GM06990 (cell line): ENCODE measurements around the gene IGF2R.

ENCODE experiments used
- DNase-seq: peaks from one replicate; pipeline ENCODE4 v3.0.0-alpha.2; 2011; ENCODE audit not compliant: insufficient read length; ENCODE audit errors: extremely low read depth
- H3K27me3 ChIP-seq: replicated peaks from 2 replicates; pipeline ENCODE4 v1.6.0; 2011; ENCODE audit warnings: low read length; ENCODE audit not compliant: control insufficient read depth, insufficient read depth
- H3K36me3 ChIP-seq: 2 replicates; pipeline ENCODE4 v1.5.1; 2011; ENCODE audit warnings: low read length; ENCODE audit not compliant: control insufficient read depth, insufficient read depth
- H3K4me3 ChIP-seq: replicated peaks from 2 replicates; pipeline ENCODE4 v1.5.1; 2011; ENCODE audit warnings: low read depth, mild to moderate bottlenecking, control low read depth, low read length
- TF ChIP-seq, protein P1 (sequence below): IDR thresholded peaks from 2 replicates; pipeline ENCODE4 v1.5.1; 2011; ENCODE audit warnings: low read length, control low read depth, mild to moderate bottlenecking, inconsistent platforms; ENCODE audit not compliant: insufficient read depth, poor library complexity, severe bottlenecking

The IGF2R gene

GRCh38 chr6:160128125-160128683 lies 159.3 kb downstream of the IGF2R start:
- H3K36me3 ChIP-seq = no peaks in the 10 kb centered on the region; the same call in 1 of the 2 replicates
- DNase-seq = no peak
- H3K27me3 ChIP-seq = no peaks in the 10 kb centered on the region
- H3K4me3 ChIP-seq = no peak overlapping the region
- TF ChIP-seq, protein P1, sequence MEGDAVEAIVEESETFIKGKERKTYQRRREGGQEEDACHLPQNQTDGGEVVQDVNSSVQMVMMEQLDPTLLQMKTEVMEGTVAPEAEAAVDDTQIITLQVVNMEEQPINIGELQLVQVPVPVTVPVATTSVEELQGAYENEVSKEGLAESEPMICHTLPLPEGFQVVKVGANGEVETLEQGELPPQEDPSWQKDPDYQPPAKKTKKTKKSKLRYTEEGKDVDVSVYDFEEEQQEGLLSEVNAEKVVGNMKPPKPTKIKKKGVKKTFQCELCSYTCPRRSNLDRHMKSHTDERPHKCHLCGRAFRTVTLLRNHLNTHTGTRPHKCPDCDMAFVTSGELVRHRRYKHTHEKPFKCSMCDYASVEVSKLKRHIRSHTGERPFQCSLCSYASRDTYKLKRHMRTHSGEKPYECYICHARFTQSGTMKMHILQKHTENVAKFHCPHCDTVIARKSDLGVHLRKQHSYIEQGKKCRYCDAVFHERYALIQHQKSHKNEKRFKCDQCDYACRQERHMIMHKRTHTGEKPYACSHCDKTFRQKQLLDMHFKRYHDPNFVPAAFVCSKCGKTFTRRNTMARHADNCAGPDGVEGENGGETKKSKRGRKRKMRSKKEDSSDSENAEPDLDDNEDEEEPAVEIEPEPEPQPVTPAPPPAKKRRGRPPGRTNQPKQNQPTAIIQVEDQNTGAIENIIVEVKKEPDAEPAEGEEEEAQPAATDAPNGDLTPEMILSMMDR = no peak

GRCh38 chr6:160128879-160129516 lies 160.1 kb downstream of the IGF2R start:
- H3K27me3 ChIP-seq = no peaks in the 10 kb centered on the region
- TF ChIP-seq, protein P1 = no peak
- no peak overlapping the region for H3K4me3 ChIP-seq
- no peaks in the 10 kb centered on the region; the same call in 1 of the 2 replicates for H3K36me3 ChIP-seq
- DNase-seq = no peak

DNA sequence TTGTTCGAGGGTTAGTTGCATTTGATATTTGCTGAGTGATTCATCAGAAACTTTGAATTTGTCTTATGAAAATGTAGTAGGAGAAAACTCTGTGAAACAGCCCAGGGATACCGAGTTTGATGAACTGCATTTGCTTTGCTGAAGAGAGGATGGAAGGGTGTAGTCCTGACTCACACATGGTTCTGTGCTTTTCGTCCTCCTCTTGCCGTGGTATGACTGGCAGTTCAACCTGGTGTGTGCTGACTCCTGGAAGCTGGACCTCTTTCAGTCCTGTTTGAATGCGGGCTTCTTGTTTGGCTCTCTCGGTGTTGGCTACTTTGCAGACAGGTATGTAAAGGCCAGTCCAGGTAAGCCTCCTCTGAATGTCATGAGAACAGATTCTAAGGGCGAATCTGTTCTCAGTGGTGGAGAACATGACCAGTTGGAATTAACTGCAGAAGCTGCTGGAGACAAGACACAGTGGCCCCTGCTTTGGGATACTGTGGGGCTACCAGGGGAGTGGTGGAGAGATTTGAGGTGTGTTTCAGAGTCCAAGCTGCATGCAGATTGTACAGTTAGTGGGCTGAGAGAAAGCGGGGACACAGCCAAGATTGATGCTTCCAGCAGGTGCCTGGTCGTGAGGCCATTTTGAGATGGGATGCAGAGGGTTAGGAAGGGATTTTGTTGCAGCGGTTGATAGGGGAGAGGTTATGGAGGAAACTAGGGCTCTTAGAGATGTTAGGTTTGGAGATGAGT lies 161.2 kb downstream of the IGF2R start:
- Histone ChIP-seq H3K4me3 (no peak overlapping the region), H3K27me3 (no peaks in the 10 kb centered on the region), H3K36me3 (no peaks in the 10 kb centered on the region; the same call in 1 of the 2 replicates)
- DNase-seq = no peak
- TF ChIP-seq, protein P1 = no peak

GRCh38 chr6:160130729-160131484 lies 162.0 kb downstream of the IGF2R start:
- no peaks in the 10 kb centered on the region; the same call in 1 of the 2 replicates for H3K36me3 ChIP-seq
- H3K27me3 ChIP-seq = no peaks in the 10 kb centered on the region
- TF ChIP-seq, protein P1 = no peak
- DNase-seq = no peak
- no peak overlapping the region for H3K4me3 ChIP-seq

- TF ChIP-seq, protein P1 = no peak
- no peaks in the 10 kb centered on the region; the same call in 1 of the 2 replicates for H3K36me3 ChIP-seq
- DNase-seq = no peak
- no peak overlapping the region for H3K4me3 ChIP-seq
- H3K27me3 ChIP-seq = no peaks in the 10 kb centered on the region
These were observed 162.9 kb downstream of the IGF2R start for GRCh38 chr6:160131636-160132296.
